WTC11 (cell line): ENCODE measurements around the gene IBSP. TPM values are rescaled to one million over a fixed set of nuclear protein-coding genes. Genes with fewer than 3 reads are reported as not detected.

ENCODE experiments used
- ATAC-seq: fragments of 200-7000 bp; cut with Tn5 transposase; 2 replicates; pipeline ENCODE4 v1.10.0; 2021; ENCODE audit warnings: mild to moderate bottlenecking, moderate library complexity
- CTCF ChIA-PET: fragments of 300-600 bp; sonication (Branson Sonifier 250); formaldehyde crosslinking; loops from one replicate; lab custom pipeline; 2021; ENCODE audit warnings: antibody characterized with exemption; lab: Charles Lee
- POLR2A ChIA-PET: fragments of 350-600 bp; sonication (Branson Sonifier 250); formaldehyde crosslinking; loops from one replicate; lab custom pipeline; 2021; ENCODE audit warnings: antibody characterized with exemption; lab: Charles Lee
- DNase-seq: peaks from one replicate; pipeline ENCODE4 v3.0.0; 2021; ENCODE audit warnings: low spot score
- H3K27ac Mint-ChIP-seq: 2 replicates; pipeline ENCODE4 v1.8.0; 2021; ENCODE audit warnings: mixed read lengths
- H3K27me3 Mint-ChIP-seq: 2 replicates; pipeline ENCODE4 v1.8.0; 2021; ENCODE audit warnings: low read depth, mild to moderate bottlenecking, moderate library complexity, mixed read lengths
- H3K36me3 Mint-ChIP-seq: 2 replicates; pipeline ENCODE4 v1.8.0; 2021; ENCODE audit warnings: mixed read lengths
- H3K4me1 Mint-ChIP-seq: 2 replicates; pipeline ENCODE4 v1.8.0; 2022; ENCODE audit warnings: mixed read lengths
- H3K4me3 Mint-ChIP-seq: 2 replicates; pipeline ENCODE4 v1.8.0; 2021; ENCODE audit warnings: mild to moderate bottlenecking, moderate library complexity, mixed read lengths
- H3K9me3 Mint-ChIP-seq: 2 replicates; pipeline ENCODE4 v1.8.0; 2021; ENCODE audit warnings: mixed read lengths
- AFF4 ChIP-seq: sonication (generic); formaldehyde crosslinking; IDR thresholded peaks from 2 replicates; pipeline ENCODE4 v1.8.1; 2023; ENCODE audit warnings: mild to moderate bottlenecking, missing genetic modification reagents, borderline replicate concordance
- AR ChIP-seq: fragments of 250-450 bp; sonication (Bioruptor Pico); IDR thresholded peaks from 2 replicates; pipeline ENCODE4 v1.9.0; 2021; ENCODE audit warnings: mild to moderate bottlenecking
- ATF2 ChIP-seq: sonication (generic); formaldehyde crosslinking; IDR thresholded peaks from 2 replicates; pipeline ENCODE4 v1.8.1; 2022; ENCODE audit warnings: low read depth, missing genetic modification reagents, borderline replicate concordance
- ELF4 ChIP-seq: sonication (generic); formaldehyde crosslinking; IDR thresholded peaks from 2 replicates; pipeline ENCODE4 v1.8.1; 2022; ENCODE audit warnings: low read depth, mild to moderate bottlenecking, moderate library complexity, missing genetic modification reagents
- ERG ChIP-seq: fragments of 250-450 bp; sonication (Bioruptor Pico); IDR thresholded peaks from 2 replicates; pipeline ENCODE4 v1.8.0; 2021; ENCODE audit warnings: mild to moderate bottlenecking
- FOXP1 ChIP-seq: sonication (generic); formaldehyde crosslinking; IDR thresholded peaks from 2 replicates; pipeline ENCODE4 v1.8.0; 2022; ENCODE audit warnings: missing genetic modification reagents, mild to moderate bottlenecking, moderate library complexity, borderline replicate concordance
- IRF2 ChIP-seq: sonication (generic); formaldehyde crosslinking; IDR thresholded peaks from 2 replicates; pipeline ENCODE4 v1.8.0; 2022; ENCODE audit warnings: low read depth, missing genetic modification reagents, borderline replicate concordance
- JAZF1 ChIP-seq: fragments of 250-450 bp; sonication (Bioruptor Pico); IDR thresholded peaks from 2 replicates; pipeline ENCODE4 v1.9.0; 2021; ENCODE audit warnings: moderate library complexity, mild to moderate bottlenecking, inconsistent platforms
- KAT7 ChIP-seq: sonication (generic); formaldehyde crosslinking; IDR thresholded peaks from 2 replicates; pipeline ENCODE4 v1.8.1; 2023; ENCODE audit warnings: missing genetic modification reagents, mild to moderate bottlenecking, borderline replicate concordance
- MAX ChIP-seq: sonication (generic); formaldehyde crosslinking; IDR thresholded peaks from 2 replicates; pipeline ENCODE4 v1.8.0; 2022; ENCODE audit warnings: mild to moderate bottlenecking, missing genetic modification reagents
- RELA ChIP-seq: sonication (generic); formaldehyde crosslinking; IDR thresholded peaks from 2 replicates; pipeline ENCODE4 v1.8.1; 2022; ENCODE audit warnings: missing genetic modification reagents, mild to moderate bottlenecking, borderline replicate concordance
- ZBTB21 ChIP-seq: sonication (generic); formaldehyde crosslinking; IDR thresholded peaks from 2 replicates; pipeline ENCODE4 v1.8.1; 2023; ENCODE audit warnings: mild to moderate bottlenecking, missing genetic modification reagents, borderline replicate concordance
- ZNF138 ChIP-seq: sonication (generic); formaldehyde crosslinking; conservative IDR thresholded peaks from 2 replicates; pipeline ENCODE4 v1.8.1; 2022; ENCODE audit warnings: mild to moderate bottlenecking, moderate library complexity, missing genetic modification reagents
- ZNF232 ChIP-seq: sonication (generic); formaldehyde crosslinking; IDR thresholded peaks from 2 replicates; pipeline ENCODE4 v1.8.0; 2022; ENCODE audit warnings: mild to moderate bottlenecking, missing genetic modification reagents
- ZNF281 ChIP-seq: sonication (generic); formaldehyde crosslinking; IDR thresholded peaks from 2 replicates; pipeline ENCODE4 v1.8.0; 2023; ENCODE audit warnings: mild to moderate bottlenecking, missing genetic modification reagents
- ZNF317 ChIP-seq: sonication (generic); formaldehyde crosslinking; IDR thresholded peaks from 2 replicates; pipeline ENCODE4 v1.8.1; 2023; ENCODE audit warnings: low read depth, mild to moderate bottlenecking, moderate library complexity, missing genetic modification reagents, borderline replicate concordance
- ZNF423 ChIP-seq: fragments of 250-450 bp; sonication (Bioruptor Pico); IDR thresholded peaks from 2 replicates; pipeline ENCODE4 v2.1.2; 2022; ENCODE audit warnings: mild to moderate bottlenecking, moderate library complexity
- total RNA-seq: library from RNA; stranded (reverse); gene quantifications from 3 replicates; pipeline ENCODE4 v1.2.3, GENCODE V29; 2021

IBSP gene
- total RNA-seq, 1 experiment from 2014 or later = not detected

- peaks cover 12% of the 10 kb centered on the region for H3K9me3 Mint-ChIP-seq
These were observed 41.1 kb upstream of the IBSP start for GRCh38 chr4:87758270-87758669.

More at GRCh38 chr4:87758270-87758669, 41.1 kb upstream of the IBSP start:
- H3K4me1 Mint-ChIP-seq = no peaks in the 10 kb centered on the region
- no peaks in the 10 kb centered on the region for H3K27me3 Mint-ChIP-seq
- peaks cover 6% of the 10 kb centered on the region; the same call in 1 of the 2 replicates for H3K36me3 Mint-ChIP-seq
- no peak overlapping the region for H3K4me3 Mint-ChIP-seq
- TF ChIP-seq RELA (CRISPR knock-in tag) (no peak), ATF2 (no peak), IRF2 (CRISPR knock-in tag) (no peak), FOXP1 (CRISPR knock-in tag) (no peak), ERG (no peak), MAX (CRISPR knock-in tag) (no peak), ZNF317 (CRISPR knock-in tag) (no peak), AR (no peak), ELF4 (CRISPR knock-in tag) (no peak), KAT7 (no peak), ZBTB21 (no peak), AFF4 (CRISPR knock-in tag) (no peak), ZNF423 (CRISPR knock-in tag) (no peak), JAZF1 (CRISPR knock-in tag) (no peak), ZNF138 (CRISPR knock-in tag) (no peak), ZNF232 (no peak), ZNF281 (CRISPR knock-in tag) (no peak)
- DNase-seq = no peak
- POLR2A ChIA-PET = no interaction called here
- no peak for ATAC-seq
- CTCF ChIA-PET = no interaction called here
- H3K27ac Mint-ChIP-seq = no peak overlapping the region
